VCaP (cell line): Measurements from ENCODE around the gene GTF2F2.

Experiments
- H3K27ac ChIP-seq: fragments of 450-650 bp; 2 replicates; pipeline ENCODE4 v1.5.1; 2017
- CTCF ChIP-seq: fragments of 450-650 bp; conservative IDR thresholded peaks from 2 replicates; pipeline ENCODE4 v1.5.1; 2017; ENCODE audit warnings: mild to moderate bottlenecking, moderate library complexity

GTF2F2 gene

DNA sequence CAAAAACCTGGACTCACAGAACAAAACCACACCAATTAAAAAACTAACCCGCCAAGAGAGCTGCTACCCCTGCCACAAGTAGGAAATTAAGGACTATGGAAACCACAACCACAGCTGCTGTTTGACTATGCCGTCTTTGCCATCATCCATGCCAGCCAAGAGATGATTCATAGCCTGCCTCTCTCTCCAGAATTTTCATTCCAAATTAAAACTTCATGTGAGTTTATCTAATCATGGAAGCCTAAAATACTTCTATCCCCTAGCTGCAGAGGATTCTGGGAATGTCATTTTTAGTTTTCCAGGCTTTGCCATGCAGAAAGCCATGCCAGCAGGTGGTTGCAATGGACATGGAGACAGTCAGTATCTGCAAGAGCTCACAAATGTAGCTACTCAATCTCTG, 27.6 kb upstream of the GTF2F2 start:
- no peak overlapping the region for H3K27ac ChIP-seq
- TF ChIP-seq CTCF, result no peak

- no peak overlapping the region for H3K27ac ChIP-seq
- TF ChIP-seq CTCF, result no peak
These were observed 19.6 kb upstream of the GTF2F2 start for GRCh38 chr13:45100573-45101262.

GRCh38 chr13:45101327-45102018, 18.8 kb upstream of the GTF2F2 start:
- no peak for TF ChIP-seq CTCF
- no peak overlapping the region for H3K27ac ChIP-seq

DNA sequence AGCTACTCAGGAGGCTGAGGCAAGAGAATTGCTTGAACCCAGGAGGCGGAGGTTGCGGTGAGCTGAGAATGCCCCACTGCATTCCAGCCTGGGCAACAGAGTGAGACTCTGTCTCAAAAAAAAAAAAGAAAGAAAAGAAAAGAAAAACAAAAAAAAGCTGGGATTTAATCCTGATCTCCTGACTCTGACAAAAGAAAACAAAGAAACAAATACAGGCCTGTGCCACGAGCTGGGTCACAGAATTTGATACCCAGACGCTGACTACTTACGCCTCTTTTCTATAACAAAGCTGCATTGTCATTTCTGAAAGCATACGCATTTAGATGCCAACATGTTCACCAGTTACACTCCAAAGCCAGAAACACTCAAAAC, 18.2 kb upstream of the GTF2F2 start:
- TF ChIP-seq CTCF, result no peak
- no peak overlapping the region for H3K27ac ChIP-seq

DNA sequence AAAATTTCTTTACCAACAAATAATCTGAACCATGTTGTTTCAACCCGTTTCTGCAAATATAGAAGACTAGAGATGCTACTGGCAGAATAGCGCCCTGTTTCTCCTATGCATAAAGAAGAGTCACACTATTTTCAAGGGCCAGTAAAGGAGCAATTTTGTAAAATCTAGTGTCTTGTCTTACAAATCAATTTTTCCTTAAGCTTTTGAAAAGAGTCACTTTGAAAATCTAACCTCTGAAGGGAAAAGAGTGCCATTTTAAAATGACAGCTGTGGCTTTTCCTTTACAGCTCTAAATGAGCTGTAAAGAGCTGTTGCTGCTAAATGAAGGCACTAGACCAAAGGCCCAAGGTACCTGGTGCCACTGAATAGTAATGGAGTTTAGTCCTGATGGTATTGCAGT, 16.9 kb upstream of the GTF2F2 start:
- TF ChIP-seq CTCF, result no peak
- no peak overlapping the region for H3K27ac ChIP-seq

GRCh38 chr13:45104261-45104660, 16.0 kb upstream of the GTF2F2 start:
- no peak overlapping the region for H3K27ac ChIP-seq
- no peak for TF ChIP-seq CTCF

DNA sequence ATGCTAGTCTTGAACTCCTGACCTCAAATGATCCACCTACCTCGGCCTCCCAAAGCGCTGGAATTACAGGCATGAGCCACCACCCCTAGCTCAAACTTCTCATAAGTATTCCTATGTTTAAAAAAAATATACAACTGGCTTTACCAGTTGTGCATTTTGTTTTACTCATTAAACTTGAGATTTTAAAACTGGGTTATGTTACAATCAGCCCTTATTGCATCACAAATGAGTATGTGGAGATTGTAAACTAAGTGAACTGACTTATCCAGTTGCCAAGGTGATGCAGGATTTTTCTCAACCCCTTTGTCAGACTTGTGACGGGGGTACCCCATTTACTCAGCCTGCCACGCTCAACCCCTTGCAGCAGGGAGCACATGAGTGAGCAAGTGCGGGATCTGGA, 14.4 kb upstream of the GTF2F2 start:
- no peak overlapping the region for H3K27ac ChIP-seq
- TF ChIP-seq CTCF, result no peak
